HCT116 (cell line): ENCODE data around the gene METTL25.

Experiments
- CTCF ChIP-seq, 3 experiments: fragments of 200-600 bp in 1 of 3; sonication (generic) in 1 of 3; IDR thresholded peaks in 2 of 3; conservative IDR thresholded peaks in 1 of 3; 2 replicates each; pipeline ENCODE4 v1.5.1; 2012 to 2017; ENCODE audit warnings: low read depth in 2 of 3, low read length in 2 of 3, antibody characterized with exemption in 1 of 3, borderline replicate concordance in 1 of 3, control low read depth in 1 of 3, mild to moderate bottlenecking in 1 of 3, mixed read lengths in 1 of 3, mixed run types in 1 of 3, moderate library complexity in 1 of 3; ENCODE audit not compliant: insufficient read depth in 1 of 3
- EZH2 ChIP-seq: fragments of 200-600 bp; sonication (generic); IDR thresholded peaks from 2 replicates; pipeline ENCODE4 v1.6.1; 2017; ENCODE audit warnings: antibody characterized with exemption, mixed run types
- EZH2phosphoT487 ChIP-seq: fragments of 200-600 bp; IDR thresholded peaks from 2 replicates; pipeline ENCODE4 v1.6.1; 2018; ENCODE audit warnings: antibody characterized with exemption, borderline replicate concordance
- POLR2A ChIP-seq: IDR thresholded peaks from 2 replicates; pipeline ENCODE4 v1.7.0; 2011; ENCODE audit warnings: borderline replicate concordance; ENCODE audit not compliant: insufficient read depth, insufficient read length; ENCODE audit errors: extremely low read depth
- POLR2AphosphoS5 ChIP-seq: IDR thresholded peaks from 2 replicates; pipeline ENCODE4 v1.6.1; 2011; ENCODE audit warnings: mild to moderate bottlenecking, low read depth, low read length, moderate library complexity
- SP1 ChIP-seq: IDR thresholded peaks from 2 replicates; pipeline ENCODE4 v1.6.1; 2012; ENCODE audit warnings: low read depth
- YY1 ChIP-seq: IDR thresholded peaks from 2 replicates; pipeline ENCODE4 v1.6.1; 2011; ENCODE audit warnings: low read length, low read depth, moderate library complexity, mild to moderate bottlenecking; ENCODE audit not compliant: insufficient replicate concordance; ENCODE audit errors: extremely low read depth
- ZBTB33 ChIP-seq: IDR thresholded peaks from 2 replicates; pipeline ENCODE4 v1.6.1; 2011; ENCODE audit warnings: mild to moderate bottlenecking, low read length, moderate library complexity; ENCODE audit not compliant: insufficient replicate concordance; ENCODE audit errors: extremely low read depth

GRCh38 chr12:82430541-82431145 lies 72.3 kb downstream of the METTL25 start:
- TF ChIP-seq CTCF (IDR thresholded peaks at IDR 0.05 in 2 of 3, conservative IDR thresholded peaks at IDR 0.05 in 1 of 3; ENCODE audit: borderline replicate concordance in 1 of 3, insufficient read depth in 1 of 3, low read depth in 2 of 3, low read length in 2 of 3) (no peak), SP1 (no peak), POLR2AphosphoS5 (no peak), EZH2phosphoT487 (no peak), EZH2 (no peak), POLR2A (no peak), YY1 (no peak), ZBTB33 (no peak)
